Measurements from ENCODE around the gene USO1.
A peak's percentile ranks its signal among the peaks of the same experiment; 100 is the strongest.

Gene USO1

GRCh38 chr4:75737398-75737797 is 13.0 kb downstream of the USO1 start:
- H3K14ac ChIP-seq (ENCODE audit: low read length in 2 of 2) = no peak overlapping the region
- WGBS = 91% methylated on average over 2 of the region's 2 CpGs
- H2AFZ ChIP-seq (ENCODE audit: low read depth, low read length) = no peak overlapping the region
- no peaks in the 10 kb centered on the region for H3K9me3 ChIP-seq (ENCODE audit: control insufficient read depth, low read length)
- H2BK120ac ChIP-seq (ENCODE audit: low read depth, low read length) = no peak overlapping the region
- H4K8ac ChIP-seq (ENCODE audit: low read length) = no peak overlapping the region
- H3K23ac ChIP-seq (ENCODE audit: low read length in 2 of 2) = no peak overlapping the region
- H3K4me3 ChIP-seq (ENCODE audit: insufficient read depth in 1 of 2, low read depth in 1 of 2, low read length in 2 of 2) = no peak overlapping the region
- no peak overlapping the region for H2AK5ac ChIP-seq (ENCODE audit: low read length, severe bottlenecking)
- H3K4me1 ChIP-seq (ENCODE audit: control insufficient read depth, insufficient read depth, low read depth, low read length) = peaks cover 1% of the 10 kb centered on the region
- H3K18ac ChIP-seq (ENCODE audit: low read depth in 1 of 2, low read length in 2 of 2) = no peak overlapping the region
- no peak overlapping the region for H4K91ac ChIP-seq (ENCODE audit: low read length)
- no peaks in the 10 kb centered on the region for H3K27me3 ChIP-seq (ENCODE audit: control insufficient read depth in 1 of 2, insufficient read depth in 1 of 2, low read length in 2 of 2)
- no peak overlapping the region for H2BK12ac ChIP-seq (ENCODE audit: low read length in 2 of 2)
- H3K4ac ChIP-seq (ENCODE audit: low read depth in 1 of 2, low read length in 2 of 2) = no peak overlapping the region
- DNase-seq = no peak
- no peak overlapping the region for H3K4me2 ChIP-seq (ENCODE audit: low read length, poor library complexity, severe bottlenecking)
- no peak overlapping the region for H3K27ac ChIP-seq (ENCODE audit: low read length, poor library complexity, severe bottlenecking)
- peaks cover 6 to 19% of the 10 kb centered on the region in 2 experiments for H3K36me3 ChIP-seq (ENCODE audit: control insufficient read depth in 1 of 2, insufficient read depth in 2 of 2, low read depth in 1 of 2, low read length in 2 of 2)
- H3K79me1 ChIP-seq (replicated peaks; ENCODE audit: low read length, poor library complexity, severe bottlenecking) = peaks cover 5% of the 10 kb centered on the region
- no peak overlapping the region for H2BK15ac ChIP-seq (ENCODE audit: low read depth, poor library complexity, severe bottlenecking)
- H2BK5ac ChIP-seq (ENCODE audit: low read depth, low read length, poor library complexity, severe bottlenecking) = no peak overlapping the region
- H3K9ac ChIP-seq (ENCODE audit: low read length) = no peak overlapping the region

- no peak overlapping the region for H2BK12ac ChIP-seq (ENCODE audit: low read length in 2 of 2)
- H3K18ac ChIP-seq (ENCODE audit: low read depth in 1 of 2, low read length in 2 of 2) = no peak overlapping the region
- H3K4me1 ChIP-seq (ENCODE audit: control insufficient read depth, insufficient read depth, low read depth, low read length) = peaks cover 1% of the 10 kb centered on the region
- H3K36me3 ChIP-seq (ENCODE audit: control insufficient read depth in 1 of 2, insufficient read depth in 2 of 2, low read depth in 1 of 2, low read length in 2 of 2) = peaks cover 6 to 15% of the 10 kb centered on the region in 2 experiments
- no peak overlapping the region for H4K91ac ChIP-seq (ENCODE audit: low read length)
- no peak overlapping the region for H2BK15ac ChIP-seq (ENCODE audit: low read depth, poor library complexity, severe bottlenecking)
- no peak overlapping the region for H2AFZ ChIP-seq (ENCODE audit: low read depth, low read length)
- H3K23ac ChIP-seq (ENCODE audit: low read length in 2 of 2) = no peak overlapping the region
- DNase-seq = no peak
- H3K79me1 ChIP-seq (replicated peaks; ENCODE audit: low read length, poor library complexity, severe bottlenecking) = peaks cover 7% of the 10 kb centered on the region
- H4K8ac ChIP-seq (ENCODE audit: low read length) = no peak overlapping the region
- WGBS = 100% methylated on average over 2 of the region's 2 CpGs
- no peak overlapping the region for H3K27ac ChIP-seq (ENCODE audit: low read length, poor library complexity, severe bottlenecking)
- H3K9ac ChIP-seq (ENCODE audit: low read length) = no peak overlapping the region
- no peaks in the 10 kb centered on the region for H3K27me3 ChIP-seq (ENCODE audit: control insufficient read depth in 1 of 2, insufficient read depth in 1 of 2, low read length in 2 of 2)
- no peak overlapping the region for H3K14ac ChIP-seq (ENCODE audit: low read length in 2 of 2)
- no peak overlapping the region for H3K4me3 ChIP-seq (ENCODE audit: insufficient read depth in 1 of 2, low read depth in 1 of 2, low read length in 2 of 2)
- H2BK5ac ChIP-seq (ENCODE audit: low read depth, low read length, poor library complexity, severe bottlenecking) = no peak overlapping the region
- no peak overlapping the region for H2BK120ac ChIP-seq (ENCODE audit: low read depth, low read length)
- no peak overlapping the region for H3K4ac ChIP-seq (ENCODE audit: low read depth in 1 of 2, low read length in 2 of 2)
- no peaks in the 10 kb centered on the region for H3K9me3 ChIP-seq (ENCODE audit: control insufficient read depth, low read length)
- no peak overlapping the region for H2AK5ac ChIP-seq (ENCODE audit: low read length, severe bottlenecking)
- H3K4me2 ChIP-seq (ENCODE audit: low read length, poor library complexity, severe bottlenecking) = no peak overlapping the region
These were observed 16.6 kb downstream of the USO1 start for GRCh38 chr4:75741027-75741426.

- H3K14ac ChIP-seq (ENCODE audit: low read length in 2 of 2) = no peak overlapping the region
- peaks cover 7% of the 10 kb centered on the region for H3K79me1 ChIP-seq (replicated peaks; ENCODE audit: low read length, poor library complexity, severe bottlenecking)
- H3K4ac ChIP-seq (ENCODE audit: low read depth in 1 of 2, low read length in 2 of 2) = no peak overlapping the region
- no peak overlapping the region for H4K91ac ChIP-seq (ENCODE audit: low read length)
- H2BK5ac ChIP-seq (ENCODE audit: low read depth, low read length, poor library complexity, severe bottlenecking) = no peak overlapping the region
- no peak overlapping the region for H2AFZ ChIP-seq (ENCODE audit: low read depth, low read length)
- no peak overlapping the region for H3K4me3 ChIP-seq (ENCODE audit: insufficient read depth in 1 of 2, low read depth in 1 of 2, low read length in 2 of 2)
- no peak overlapping the region for H2BK120ac ChIP-seq (ENCODE audit: low read depth, low read length)
- no peak overlapping the region for H3K27ac ChIP-seq (ENCODE audit: low read length, poor library complexity, severe bottlenecking)
- no peak overlapping the region for H3K4me2 ChIP-seq (ENCODE audit: low read length, poor library complexity, severe bottlenecking)
- peaks cover 6 to 15% of the 10 kb centered on the region in 2 experiments for H3K36me3 ChIP-seq (ENCODE audit: control insufficient read depth in 1 of 2, insufficient read depth in 2 of 2, low read depth in 1 of 2, low read length in 2 of 2)
- no peak overlapping the region for H4K8ac ChIP-seq (ENCODE audit: low read length)
- no peak overlapping the region for H3K23ac ChIP-seq (ENCODE audit: low read length in 2 of 2)
- no peak overlapping the region for H3K18ac ChIP-seq (ENCODE audit: low read depth in 1 of 2, low read length in 2 of 2)
- no peak overlapping the region for H2AK5ac ChIP-seq (ENCODE audit: low read length, severe bottlenecking)
- H3K9ac ChIP-seq (ENCODE audit: low read length) = no peak overlapping the region
- no peak overlapping the region for H2BK12ac ChIP-seq (ENCODE audit: low read length in 2 of 2)
- H2BK15ac ChIP-seq (ENCODE audit: low read depth, poor library complexity, severe bottlenecking) = no peak overlapping the region
- H3K4me1 ChIP-seq (ENCODE audit: control insufficient read depth, insufficient read depth, low read depth, low read length) = no peaks in the 10 kb centered on the region
- no peaks in the 10 kb centered on the region for H3K9me3 ChIP-seq (ENCODE audit: control insufficient read depth, low read length)
- no peak for DNase-seq
- H3K27me3 ChIP-seq (ENCODE audit: control insufficient read depth in 1 of 2, insufficient read depth in 1 of 2, low read length in 2 of 2) = no peaks in the 10 kb centered on the region
These were observed 18.1 kb downstream of the USO1 start for GRCh38 chr4:75742451-75742850.

DNA sequence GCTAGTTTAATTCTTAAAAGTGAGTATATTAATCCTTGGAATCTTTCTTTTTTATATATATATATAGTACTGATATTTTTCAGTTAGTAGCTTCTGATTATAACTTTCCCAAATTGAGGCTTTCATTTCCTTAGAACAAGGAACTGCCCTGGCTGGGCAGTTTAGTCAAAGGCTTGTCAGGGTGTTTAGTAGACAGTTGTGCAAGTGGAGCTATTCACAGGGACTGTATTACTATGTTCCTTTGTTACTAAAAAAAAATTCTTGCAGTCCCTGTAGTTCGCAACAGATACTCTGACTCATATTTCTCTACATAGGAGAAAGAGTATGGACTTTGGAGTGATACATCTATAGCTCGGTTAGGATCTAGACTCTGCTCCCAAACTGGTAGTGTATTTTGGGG is 20.8 kb downstream of the USO1 start:
- H4K91ac ChIP-seq (ENCODE audit: low read length) = no peak overlapping the region
- H2BK120ac ChIP-seq (ENCODE audit: low read depth, low read length) = no peak overlapping the region
- H3K27me3 ChIP-seq (ENCODE audit: control insufficient read depth in 1 of 2, insufficient read depth in 1 of 2, low read length in 2 of 2) = no peaks in the 10 kb centered on the region
- no peak overlapping the region for H3K14ac ChIP-seq (ENCODE audit: low read length in 2 of 2)
- no peak overlapping the region for H3K4me3 ChIP-seq (ENCODE audit: insufficient read depth in 1 of 2, low read depth in 1 of 2, low read length in 2 of 2)
- no peak overlapping the region for H3K27ac ChIP-seq (ENCODE audit: low read length, poor library complexity, severe bottlenecking)
- 75% methylated on average over 1 of the region's 2 CpGs for WGBS
- no peak overlapping the region for H3K23ac ChIP-seq (ENCODE audit: low read length in 2 of 2)
- H3K36me3 ChIP-seq (ENCODE audit: control insufficient read depth in 1 of 2, insufficient read depth in 2 of 2, low read depth in 1 of 2, low read length in 2 of 2) = peaks cover 6 to 17% of the 10 kb centered on the region in 2 experiments
- no peak overlapping the region for H2BK12ac ChIP-seq (ENCODE audit: low read length in 2 of 2)
- no peak overlapping the region for H3K4ac ChIP-seq (ENCODE audit: low read depth in 1 of 2, low read length in 2 of 2)
- no peak overlapping the region for H2AFZ ChIP-seq (ENCODE audit: low read depth, low read length)
- no peak overlapping the region for H2AK5ac ChIP-seq (ENCODE audit: low read length, severe bottlenecking)
- no peak overlapping the region for H2BK15ac ChIP-seq (ENCODE audit: low read depth, poor library complexity, severe bottlenecking)
- no peaks in the 10 kb centered on the region for H3K4me1 ChIP-seq (ENCODE audit: control insufficient read depth, insufficient read depth, low read depth, low read length)
- peaks cover 13% of the 10 kb centered on the region for H3K79me1 ChIP-seq (replicated peaks; ENCODE audit: low read length, poor library complexity, severe bottlenecking)
- no peak overlapping the region for H3K4me2 ChIP-seq (ENCODE audit: low read length, poor library complexity, severe bottlenecking)
- no peak overlapping the region for H2BK5ac ChIP-seq (ENCODE audit: low read depth, low read length, poor library complexity, severe bottlenecking)
- H4K8ac ChIP-seq (ENCODE audit: low read length) = no peak overlapping the region
- no peak overlapping the region for H3K18ac ChIP-seq (ENCODE audit: low read depth in 1 of 2, low read length in 2 of 2)
- peak; percentile 79 for DNase-seq
- no peaks in the 10 kb centered on the region for H3K9me3 ChIP-seq (ENCODE audit: control insufficient read depth, low read length)
- H3K9ac ChIP-seq (ENCODE audit: low read length) = peak overlapping the region; percentile 41
